ENCODE measurements around the gene TACC3.

The TACC3 gene

DNA sequence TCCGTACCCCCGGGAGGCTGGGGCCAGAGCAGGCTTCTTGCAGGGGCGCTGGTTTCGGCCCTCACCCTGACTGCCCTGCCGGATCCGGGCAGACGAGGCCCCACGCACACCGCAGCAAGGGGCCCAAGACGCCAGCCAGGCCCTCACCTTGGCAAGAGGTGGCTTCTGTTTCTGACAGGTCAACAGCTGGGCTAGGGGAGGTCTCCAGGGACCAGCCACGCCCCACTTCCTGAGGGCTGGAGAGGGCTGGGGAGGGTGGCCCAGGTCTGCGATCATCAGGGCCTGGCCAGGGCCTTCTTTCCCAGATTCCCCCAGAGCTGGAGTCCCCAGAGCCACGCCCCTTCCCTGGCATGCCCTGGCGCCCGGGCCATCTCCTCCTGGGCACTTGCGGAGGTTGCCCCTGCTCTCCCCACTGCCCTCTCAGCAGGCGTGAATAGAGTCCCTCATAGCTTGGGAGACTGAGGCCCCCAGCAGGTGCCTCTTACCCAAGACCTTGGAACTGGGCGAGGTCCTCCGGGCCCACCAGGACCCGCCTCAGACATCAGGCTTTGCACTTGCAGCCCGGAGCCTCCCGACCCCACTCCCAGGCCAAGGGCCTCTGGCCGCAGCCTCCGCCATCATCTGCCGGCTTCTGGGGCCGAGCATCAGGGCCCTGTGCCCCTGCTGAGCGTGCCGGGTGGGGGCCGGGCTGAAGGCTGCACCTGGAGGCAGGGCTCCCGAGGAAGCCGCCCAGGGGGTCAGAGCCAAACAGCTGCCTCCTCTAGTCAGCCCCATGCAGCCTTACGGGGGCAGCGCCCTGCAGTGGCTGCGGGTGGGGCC, 65.4 kb downstream of the TACC3 start:
- TF ChIP-seq, protein P1, sequence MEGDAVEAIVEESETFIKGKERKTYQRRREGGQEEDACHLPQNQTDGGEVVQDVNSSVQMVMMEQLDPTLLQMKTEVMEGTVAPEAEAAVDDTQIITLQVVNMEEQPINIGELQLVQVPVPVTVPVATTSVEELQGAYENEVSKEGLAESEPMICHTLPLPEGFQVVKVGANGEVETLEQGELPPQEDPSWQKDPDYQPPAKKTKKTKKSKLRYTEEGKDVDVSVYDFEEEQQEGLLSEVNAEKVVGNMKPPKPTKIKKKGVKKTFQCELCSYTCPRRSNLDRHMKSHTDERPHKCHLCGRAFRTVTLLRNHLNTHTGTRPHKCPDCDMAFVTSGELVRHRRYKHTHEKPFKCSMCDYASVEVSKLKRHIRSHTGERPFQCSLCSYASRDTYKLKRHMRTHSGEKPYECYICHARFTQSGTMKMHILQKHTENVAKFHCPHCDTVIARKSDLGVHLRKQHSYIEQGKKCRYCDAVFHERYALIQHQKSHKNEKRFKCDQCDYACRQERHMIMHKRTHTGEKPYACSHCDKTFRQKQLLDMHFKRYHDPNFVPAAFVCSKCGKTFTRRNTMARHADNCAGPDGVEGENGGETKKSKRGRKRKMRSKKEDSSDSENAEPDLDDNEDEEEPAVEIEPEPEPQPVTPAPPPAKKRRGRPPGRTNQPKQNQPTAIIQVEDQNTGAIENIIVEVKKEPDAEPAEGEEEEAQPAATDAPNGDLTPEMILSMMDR (conservative IDR thresholded peaks at IDR 0.05; ENCODE audit: low read depth), result no peak
- peak overlapping the region; percentile 91 for H3K27ac ChIP-seq
- POLR2A ChIA-PET (ENCODE audit: low non-redundant PET), result no interaction called here
- DNase-seq (ENCODE audit: low spot score), result no peak
- CTCF ChIA-PET, result no interaction called here

DNA sequence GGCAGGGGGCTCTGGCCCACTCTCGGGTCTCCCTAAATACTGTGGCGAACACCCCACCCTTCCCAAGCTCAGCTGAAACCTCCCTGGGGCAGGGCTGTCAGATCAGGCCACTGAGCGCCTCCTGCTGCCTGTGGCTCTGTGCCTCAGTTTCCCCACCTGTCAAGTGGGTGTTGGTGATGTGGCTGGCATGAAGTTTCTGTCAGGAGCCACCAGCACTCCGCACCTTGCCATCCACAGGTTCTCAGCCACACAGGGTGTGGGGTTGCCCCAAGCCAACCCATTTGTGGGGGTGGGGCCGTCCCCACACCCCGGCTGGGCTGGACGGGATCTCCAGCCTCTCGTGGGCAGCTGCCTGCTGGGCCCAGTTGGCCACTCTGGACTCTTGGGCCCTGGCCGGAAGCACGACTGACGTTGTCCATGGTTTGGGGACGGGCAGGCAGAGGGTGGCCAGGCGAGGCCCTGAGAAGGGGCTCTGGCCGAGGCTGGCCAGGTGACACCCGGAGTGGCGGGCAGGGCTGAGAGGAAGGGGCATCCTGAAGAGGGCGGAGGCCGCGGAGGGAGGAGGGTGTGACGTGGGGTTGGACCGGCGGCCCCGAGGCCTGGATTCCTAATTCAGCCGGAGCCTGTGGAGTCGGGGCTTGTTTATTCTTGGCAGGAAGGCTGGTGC, 66.2 kb downstream of the TACC3 start:
- DNase-seq (ENCODE audit: low spot score), result no peak
- CTCF ChIA-PET, result no interaction called here
- TF ChIP-seq, protein P1 (conservative IDR thresholded peaks at IDR 0.05; ENCODE audit: low read depth), result no peak
- peak overlapping the region; percentile 91 for H3K27ac ChIP-seq
- POLR2A ChIA-PET (ENCODE audit: low non-redundant PET), result no interaction called here

DNA sequence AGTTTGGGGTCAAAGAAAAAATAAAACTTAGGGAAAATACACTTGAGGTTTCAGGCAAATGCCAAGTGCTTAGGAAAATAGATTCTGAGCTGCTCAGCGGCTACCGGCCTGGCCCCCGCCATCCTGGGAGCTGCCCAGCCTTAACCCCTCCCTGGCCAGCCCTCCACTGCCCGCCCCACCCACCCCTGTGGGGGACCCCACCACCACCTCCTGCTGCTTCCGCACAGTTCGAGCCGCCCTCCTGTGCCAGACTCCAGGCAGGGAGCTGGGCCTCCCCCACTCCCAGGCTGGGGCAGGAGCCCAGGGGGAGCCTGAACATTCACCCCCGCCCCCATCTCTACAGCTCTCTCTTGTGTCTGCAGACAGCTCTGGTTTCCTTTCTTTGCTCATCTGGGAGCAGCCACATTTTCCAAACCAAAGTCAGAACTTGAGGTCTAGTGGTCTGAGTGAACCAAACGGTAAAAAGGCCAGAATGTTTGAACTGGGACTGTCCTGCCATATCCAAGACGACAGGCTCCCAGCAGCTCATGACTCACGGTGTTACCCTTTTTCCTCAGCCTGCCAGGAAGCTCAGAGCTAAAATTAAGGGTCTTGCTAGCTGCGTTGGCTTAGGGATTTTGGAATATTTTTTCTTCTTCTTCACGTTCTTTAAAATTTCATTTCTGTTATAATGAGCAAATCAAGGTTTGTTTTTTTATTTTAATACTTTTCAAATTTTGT, 67.1 kb downstream of the TACC3 start:
- TF ChIP-seq, protein P1 (conservative IDR thresholded peaks at IDR 0.05; ENCODE audit: low read depth), result no peak
- peak overlapping the region; percentile 91 for H3K27ac ChIP-seq
- ChIA-PET POLR2A (ENCODE audit: low non-redundant PET) (no interaction called here), CTCF (interaction anchor here (1.0 to 1.4 kb wide), 2 partner anchors 22 to 40 kb away, joined by 3 read pairs; no protein-coding TSS in a partner anchor)
- no peak for DNase-seq (ENCODE audit: low spot score)

DNA sequence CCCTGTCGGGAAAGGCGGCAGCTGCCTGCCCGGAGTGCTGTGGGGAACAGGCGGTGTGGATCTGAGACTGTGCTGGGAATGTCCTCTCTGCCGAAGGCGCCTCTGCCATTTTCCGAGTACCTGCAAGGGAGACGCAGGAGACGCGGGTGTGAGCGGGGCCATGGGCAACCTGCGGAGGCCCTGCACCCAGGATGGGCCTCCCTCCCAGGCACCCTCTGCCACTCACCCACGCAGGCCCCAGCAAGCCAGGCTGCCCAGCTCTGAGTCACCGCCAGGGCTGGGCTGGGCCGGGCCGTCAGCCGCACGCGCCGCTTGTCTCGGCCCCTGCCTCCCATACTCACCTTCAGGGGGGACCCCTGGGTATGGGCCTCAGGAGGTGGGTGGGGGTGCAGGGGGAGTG, 68.2 kb downstream of the TACC3 start:
- DNase-seq (ENCODE audit: low spot score), result peak; percentile 54
- TF ChIP-seq, protein P1 (conservative IDR thresholded peaks at IDR 0.05; ENCODE audit: low read depth), result no peak
- H3K27ac ChIP-seq, result peak overlapping the region; percentile 91
- ChIA-PET POLR2A (ENCODE audit: low non-redundant PET) (no interaction called here), CTCF (interaction anchor here (1.4 kb wide), 1 partner anchor 21 kb away, joined by 3 read pairs; no protein-coding TSS in a partner anchor)

DNA sequence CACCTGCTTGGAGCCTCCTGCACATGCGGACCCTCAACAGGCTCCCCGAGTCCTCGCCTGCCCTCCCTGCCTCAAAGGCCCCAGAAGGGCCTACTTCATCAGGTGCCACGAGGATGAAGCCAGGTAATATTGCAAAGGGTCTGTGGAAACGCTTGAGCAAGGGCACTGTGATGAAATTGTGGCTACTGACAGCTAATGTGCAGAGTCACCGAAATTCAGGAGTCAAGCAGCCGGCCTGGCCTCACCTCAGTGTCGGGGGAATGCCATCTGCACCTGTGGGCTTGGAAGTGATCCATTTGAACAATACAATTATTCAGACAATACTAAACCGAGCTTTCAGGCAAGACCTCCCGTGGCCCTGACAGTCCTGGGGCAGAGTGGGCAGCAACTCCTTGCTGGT, 68.7 kb downstream of the TACC3 start:
- DNase-seq (ENCODE audit: low spot score), result no peak
- peak overlapping the region; percentile 91 for H3K27ac ChIP-seq
- POLR2A ChIA-PET (ENCODE audit: low non-redundant PET), result no interaction called here
- CTCF ChIA-PET, result no interaction called here
- TF ChIP-seq, protein P1 (conservative IDR thresholded peaks at IDR 0.05; ENCODE audit: low read depth), result no peak

DNA sequence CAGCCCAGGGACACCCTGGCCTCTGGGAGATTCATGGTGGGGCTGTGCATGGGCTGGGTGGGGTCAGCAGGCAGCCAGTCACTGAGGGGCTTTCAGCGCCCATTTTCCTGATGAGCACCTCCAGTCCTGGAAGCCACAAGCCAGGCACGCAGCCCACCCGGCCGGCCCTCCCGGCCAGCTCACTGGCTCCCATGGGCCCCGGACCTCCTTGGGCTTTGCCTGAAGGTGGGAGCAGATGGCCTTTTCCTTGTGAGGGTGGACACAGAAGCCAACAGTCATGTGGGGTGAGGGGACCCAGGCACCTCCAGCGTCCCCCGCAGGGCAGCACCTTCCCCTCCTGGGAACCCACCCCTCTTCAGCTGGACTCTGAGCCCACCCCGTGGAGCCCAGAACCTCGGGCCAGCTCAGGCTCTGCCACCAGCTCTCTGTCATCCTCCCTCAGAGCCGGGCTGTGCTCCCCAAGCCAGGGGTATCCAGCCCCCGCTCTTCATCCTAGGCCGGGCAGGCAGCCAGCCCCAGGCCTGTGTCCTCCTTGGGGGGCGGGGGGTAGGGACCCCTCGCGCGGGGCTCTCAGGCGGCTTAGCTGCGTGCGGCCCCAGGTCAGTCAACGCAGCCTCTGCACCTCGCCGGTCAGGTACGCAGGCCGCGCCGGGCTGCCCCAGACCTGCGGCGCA, 71.0 kb downstream of the TACC3 start:
- peak overlapping the region; percentile 91 for H3K27ac ChIP-seq
- DNase-seq (ENCODE audit: low spot score), result no peak
- ChIA-PET CTCF (no interaction called here), POLR2A (ENCODE audit: low non-redundant PET) (no interaction called here)
- TF ChIP-seq, protein P1 (conservative IDR thresholded peaks at IDR 0.05; ENCODE audit: low read depth), result no peak

All from RWPE1 (cell line).